Left lung (tissue), 10 donors: ENCODE data around the gene RPAP3. TPM values are rescaled to one million over a fixed set of nuclear protein-coding genes. Genes with fewer than 3 reads are reported as not detected.

Experiments used
- ATAC-seq: fragments of 200-7000 bp; cut with Tn5 transposase; one replicate; pipeline ENCODE4 v1.9.1; 2020; ENCODE audit warnings: moderate library complexity
- DNase-seq, 4 donors: peaks; one replicate each; pipeline ENCODE4 v3.0.0-alpha.2; 2013 to 2020
- H3K27ac ChIP-seq, 2 donors: fragments of 200-600 bp; sonication (generic) in 1 of 2; one replicate each; pipeline versions ENCODE4 v1.5.0 to v1.8.0; 2020 to 2021
- H3K27me3 ChIP-seq, 2 donors: fragments of 200-600 bp; sonication (generic) in 1 of 2; one replicate each; pipeline versions ENCODE4 v1.5.0 to v1.8.0; 2020 to 2021
- H3K36me3 ChIP-seq, 2 donors: fragments of 200-600 bp; sonication (generic) in 1 of 2; one replicate each; pipeline versions ENCODE4 v1.5.0 to v1.8.0; 2020 to 2021
- H3K4me1 ChIP-seq, 2 donors: fragments of 200-600 bp; one replicate each; pipeline ENCODE4 v1.8.0; 2021
- H3K4me3 ChIP-seq, 2 donors: fragments of 200-600 bp; sonication (generic) in 1 of 2; one replicate each; pipeline versions ENCODE4 v1.5.0 to v1.8.0; 2020 to 2021; ENCODE audit warnings: mild to moderate bottlenecking in 1 of 2
- H3K9me3 ChIP-seq, 2 donors: fragments of 200-600 bp; sonication (generic) in 1 of 2; one replicate each; pipeline versions ENCODE4 v1.5.0 to v1.8.0; 2020 to 2021
- CTCF ChIP-seq, 2 donors: fragments of 200-600 bp; sonication (generic) in 1 of 2; IDR thresholded peaks; one replicate each; pipeline versions ENCODE4 v1.5.0 to v1.8.0; 2021; ENCODE audit warnings: antibody characterized with exemption in 2 of 2
- intact Hi-C, 2 donors: fragments of 100-400 bp; cut with DNase I; formaldehyde crosslinking; loops; one replicate each; pipeline versions ENCODE4 v1.11.2 to v1.14.2; 2022
- polyA plus RNA-seq, 6 donors: library from polyadenylated mRNA; unstranded; fragments of 120-200 nt; gene quantifications; one replicate each; pipeline ENCODE4 v1.2.1, GENCODE V29; 2013; ENCODE audit not compliant: insufficient read length in 6 of 6
- total RNA-seq, 2 donors: library from RNA; stranded (reverse); fragmentation: NEBNext Ultra II Directional; extraction: Animal tissue kit (Norgen Biotek cat#: 25700); gene quantifications; one replicate each; pipeline ENCODE4 v1.2.1, GENCODE V29; 2021
- donor health status: DM: no; HTN: yes; CAD: no.
- donor health status: DM: no; HTN: no; CAD: no.

Gene RPAP3
- total and polyA plus RNA-seq, 8 donors = 18.5 to 41.6 (median 35.1) TPM

DNA sequence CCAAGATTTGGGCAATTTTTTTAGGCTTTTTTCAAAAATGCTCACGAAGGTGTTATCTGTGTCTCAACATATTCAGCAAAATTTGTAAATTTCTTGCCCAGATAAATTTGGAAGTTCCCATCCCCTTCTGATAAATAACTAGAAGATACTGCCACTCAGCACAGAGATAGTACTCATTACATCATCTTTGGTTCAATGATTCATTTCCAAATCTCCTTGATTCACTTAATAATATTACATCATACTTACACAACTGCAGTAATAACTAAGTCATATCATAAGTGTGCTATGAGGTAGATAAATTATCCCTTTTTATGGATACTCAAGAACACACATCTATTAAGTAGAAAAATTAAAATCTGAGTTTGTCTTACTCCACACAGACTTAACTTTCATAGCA is 89.4 kb downstream of the RPAP3 start:
- DNase-seq (no peak), ATAC-seq (no peak)
- no peaks in the 10 kb centered on the region for H3K36me3 ChIP-seq
- no peak overlapping the region for H3K4me3 ChIP-seq
- peaks cover 0 to 15% of the 10 kb centered on the region in 2 donors for H3K9me3 ChIP-seq
- H3K27me3 ChIP-seq = no peaks in the 10 kb centered on the region
- TF ChIP-seq CTCF (IDR thresholded peaks at IDR 0.05) = no peak
- H3K4me1 ChIP-seq = no peaks in the 10 kb centered on the region
- H3K27ac ChIP-seq = no peak overlapping the region
- intact Hi-C loops = no loop called here

DNA sequence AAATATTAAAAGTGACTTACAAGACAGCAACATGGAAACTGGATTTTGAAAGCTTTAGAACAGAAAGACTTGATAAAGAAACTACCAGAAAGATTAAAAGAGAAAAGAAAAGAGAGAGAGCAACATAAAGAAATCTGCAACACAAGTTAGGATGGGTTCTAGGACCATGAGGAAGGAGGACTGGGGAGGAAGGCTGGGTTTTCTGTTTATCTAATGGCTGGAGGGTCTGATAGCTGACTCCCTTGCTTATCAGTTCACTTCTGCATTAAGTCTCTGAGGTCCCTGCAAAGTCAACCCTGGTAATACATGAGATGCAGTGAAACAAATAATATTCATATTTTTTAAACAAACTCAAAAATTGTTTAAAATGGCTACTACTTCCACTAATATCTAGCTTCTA is 90.1 kb downstream of the RPAP3 start:
- H3K27ac ChIP-seq = no peak overlapping the region
- no peaks in the 10 kb centered on the region for H3K4me1 ChIP-seq
- no peaks in the 10 kb centered on the region for H3K36me3 ChIP-seq
- H3K9me3 ChIP-seq = peaks cover 0 to 15% of the 10 kb centered on the region in 2 donors
- intact Hi-C loops = no loop called here
- TF ChIP-seq CTCF (IDR thresholded peaks at IDR 0.05) = no peak
- ATAC-seq (no peak), DNase-seq (no peak)
- H3K27me3 ChIP-seq = no peaks in the 10 kb centered on the region
- no peak overlapping the region for H3K4me3 ChIP-seq

DNA sequence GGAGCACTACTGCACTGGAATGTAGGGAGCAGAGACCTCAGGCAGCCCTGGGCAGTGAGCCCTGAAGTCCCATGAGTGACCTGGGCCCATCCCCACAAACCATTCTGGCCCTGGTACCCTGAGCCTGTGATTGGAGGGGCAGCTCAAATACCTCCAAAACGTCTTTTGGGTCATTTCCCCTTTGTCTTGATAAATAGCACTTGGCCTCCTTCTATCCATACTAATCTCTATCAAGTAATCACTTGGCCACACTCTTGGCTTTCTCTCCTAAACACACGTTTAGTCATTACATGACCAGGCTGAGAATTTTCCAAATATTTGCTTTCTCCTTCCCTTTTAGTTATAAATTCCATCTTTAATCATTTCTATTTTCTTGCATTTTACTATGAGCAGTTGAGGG is 91.3 kb downstream of the RPAP3 start:
- no peaks in the 10 kb centered on the region for H3K27me3 ChIP-seq
- H3K4me3 ChIP-seq = no peak overlapping the region
- no peaks in the 10 kb centered on the region for H3K36me3 ChIP-seq
- H3K4me1 ChIP-seq = no peaks in the 10 kb centered on the region
- peaks cover 0 to 15% of the 10 kb centered on the region in 2 donors for H3K9me3 ChIP-seq
- DNase-seq = no peak
- H3K27ac ChIP-seq = no peak overlapping the region
- TF ChIP-seq CTCF (IDR thresholded peaks at IDR 0.05) = no peak
- intact Hi-C loops = no loop called here
- ATAC-seq = no peak

DNA sequence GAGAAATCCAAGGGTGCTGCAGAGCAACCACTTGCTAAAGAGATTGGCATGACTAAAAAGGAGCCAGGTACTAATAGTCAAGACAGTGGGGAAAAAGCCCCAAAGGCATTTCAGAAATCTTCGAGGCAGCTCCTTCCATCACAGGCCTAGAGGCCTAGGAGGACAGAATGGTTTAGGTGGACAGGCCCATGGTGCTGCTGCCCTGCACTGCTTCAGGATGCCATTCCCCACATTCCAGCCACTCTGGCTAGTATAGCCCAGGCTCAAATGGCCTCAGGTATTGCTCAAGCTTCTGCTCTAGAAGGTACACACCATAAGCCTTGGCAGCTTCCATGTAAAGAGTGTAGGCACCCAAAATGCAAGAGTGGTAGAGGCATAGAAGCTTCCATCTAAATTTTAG is 92.9 kb downstream of the RPAP3 start:
- Histone ChIP-seq H3K4me1 (peaks cover 0 to 6% of the 10 kb centered on the region in 2 donors), H3K27me3 (no peaks in the 10 kb centered on the region), H3K36me3 (no peaks in the 10 kb centered on the region), H3K27ac (no peak overlapping the region), H3K4me3 (no peak overlapping the region), H3K9me3 (peaks cover 0 to 15% of the 10 kb centered on the region in 2 donors)
- ATAC-seq (no peak), DNase-seq (no peak)
- intact Hi-C loops = no loop called here
- no peak for TF ChIP-seq CTCF (IDR thresholded peaks at IDR 0.05)

DNA sequence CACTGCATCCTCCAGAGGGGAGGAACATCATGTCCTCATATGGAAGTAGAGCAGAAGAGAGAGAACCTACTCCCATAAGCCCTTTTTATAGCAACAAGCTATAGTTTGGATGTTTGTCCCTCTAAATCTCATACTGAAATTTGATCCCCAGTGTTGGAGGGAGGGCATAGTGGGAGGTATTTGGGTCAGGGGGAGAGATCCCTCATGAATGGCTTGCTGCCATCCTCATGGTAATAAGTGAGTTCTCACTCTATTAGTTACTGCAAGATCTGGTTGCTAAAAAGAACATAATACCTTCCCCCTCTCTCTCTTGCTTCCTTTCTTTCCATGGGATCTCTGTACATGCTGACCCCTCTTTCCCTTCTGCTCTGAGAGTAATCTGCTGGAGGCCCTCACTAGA is 93.9 kb downstream of the RPAP3 start:
- Histone ChIP-seq H3K4me3 (no peak overlapping the region), H3K27me3 (no peaks in the 10 kb centered on the region), H3K4me1 (peaks cover 0 to 8% of the 10 kb centered on the region in 2 donors), H3K27ac (no peak overlapping the region), H3K36me3 (no peaks in the 10 kb centered on the region), H3K9me3 (peaks cover 0 to 25% of the 10 kb centered on the region in 2 donors)
- intact Hi-C loops = no loop called here
- no peak for DNase-seq
- ATAC-seq = no peak
- TF ChIP-seq CTCF (IDR thresholded peaks at IDR 0.05) = no peak

Other genes with a start within 250 kb of the RPAP3 start
- not detected for gene ENDOU, start 19.5 kb upstream of the RPAP3 start, total RNA-seq
- gene ENDOU, start 19.5 kb upstream of the RPAP3 start, polyA plus RNA-seq = under 1 TPM; 0.14 to 0.58 (median 0.30) TPM
- gene RAPGEF3, start 52.9 kb upstream of the RPAP3 start, total RNA-seq = 10 to 100 TPM; 15.9 to 28.9 TPM
- gene RAPGEF3, start 52.9 kb upstream of the RPAP3 start, polyA plus RNA-seq = 10 to 100 TPM; 10.8 to 21.0 (median 16.5) TPM
- 10 to 100 TPM; 35.4 to 38.6 TPM for gene SLC48A1, start 67.2 kb upstream of the RPAP3 start, total RNA-seq
- gene SLC48A1, start 67.2 kb upstream of the RPAP3 start, polyA plus RNA-seq = 10 to 100 TPM; 14.9 to 19.7 (median 17.2) TPM
- gene HDAC7, start 113.9 kb upstream of the RPAP3 start, total RNA-seq = 100 to 1,000 TPM; 102 to 115 TPM
- 100 to 1,000 TPM in 1 of 6 donors, 10 to 100 TPM in 5; 69.1 to 102 (median 79.0) TPM for gene HDAC7, start 113.9 kb upstream of the RPAP3 start, polyA plus RNA-seq
- gene VDR, start 199.0 kb upstream of the RPAP3 start, total RNA-seq = 10 to 100 TPM; 29.7 to 32.1 TPM
- 1 to 10 TPM; 1.1 to 2.2 (median 1.9) TPM for gene VDR, start 199.0 kb upstream of the RPAP3 start, polyA plus RNA-seq